ENCODE results near the gene RIOX2. TPM values are rescaled to one million over a fixed set of nuclear protein-coding genes. Genes with fewer than 3 reads are reported as not detected.
A peak's percentile ranks its signal among the peaks of the same experiment; 100 is the strongest.

RIOX2 gene
- total RNA-seq, 1 donor from 2014 or later, result 21.3 TPM

GRCh38 chr3:97975466-97975865 lies 3.2 kb upstream of the RIOX2 start:
- Histone ChIP-seq H3K27me3 (no peaks in the 10 kb centered on the region), H3K4me3 (no peak overlapping the region), H3K27ac (no peak overlapping the region), H3K36me3 (no peaks in the 10 kb centered on the region), H3K4me1 (peaks cover 0 to 5% of the 10 kb centered on the region in 2 donors), H3K9me3 (no peaks in the 10 kb centered on the region)
- TF ChIP-seq, protein P1, sequence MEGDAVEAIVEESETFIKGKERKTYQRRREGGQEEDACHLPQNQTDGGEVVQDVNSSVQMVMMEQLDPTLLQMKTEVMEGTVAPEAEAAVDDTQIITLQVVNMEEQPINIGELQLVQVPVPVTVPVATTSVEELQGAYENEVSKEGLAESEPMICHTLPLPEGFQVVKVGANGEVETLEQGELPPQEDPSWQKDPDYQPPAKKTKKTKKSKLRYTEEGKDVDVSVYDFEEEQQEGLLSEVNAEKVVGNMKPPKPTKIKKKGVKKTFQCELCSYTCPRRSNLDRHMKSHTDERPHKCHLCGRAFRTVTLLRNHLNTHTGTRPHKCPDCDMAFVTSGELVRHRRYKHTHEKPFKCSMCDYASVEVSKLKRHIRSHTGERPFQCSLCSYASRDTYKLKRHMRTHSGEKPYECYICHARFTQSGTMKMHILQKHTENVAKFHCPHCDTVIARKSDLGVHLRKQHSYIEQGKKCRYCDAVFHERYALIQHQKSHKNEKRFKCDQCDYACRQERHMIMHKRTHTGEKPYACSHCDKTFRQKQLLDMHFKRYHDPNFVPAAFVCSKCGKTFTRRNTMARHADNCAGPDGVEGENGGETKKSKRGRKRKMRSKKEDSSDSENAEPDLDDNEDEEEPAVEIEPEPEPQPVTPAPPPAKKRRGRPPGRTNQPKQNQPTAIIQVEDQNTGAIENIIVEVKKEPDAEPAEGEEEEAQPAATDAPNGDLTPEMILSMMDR (IDR thresholded peaks at IDR 0.05), result no peak
- intact Hi-C loops (cut with DNase I), result no loop called here
- DNase-seq (ENCODE audit: low spot score in 2 of 2), result no peak

DNA sequence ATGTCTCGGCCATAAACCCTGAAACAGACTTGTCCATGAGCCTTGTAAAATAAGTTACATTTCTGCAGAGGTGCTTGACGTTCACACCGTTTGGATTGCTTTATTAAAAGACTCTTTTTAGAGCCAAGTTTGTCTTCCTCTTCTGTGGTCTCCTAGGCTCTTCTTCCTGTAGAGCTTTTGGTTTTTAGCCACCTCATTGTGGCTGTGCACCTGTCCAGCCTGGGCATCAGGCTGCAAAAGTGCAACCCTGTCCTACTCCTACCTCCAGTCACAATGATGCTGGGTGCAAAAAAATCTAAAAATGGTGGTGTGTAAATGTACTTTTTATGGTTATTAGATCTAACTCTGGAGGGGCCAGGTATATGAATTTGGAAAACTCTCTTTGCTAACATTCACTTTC lies 2.8 kb upstream of the RIOX2 start:
- no peaks in the 10 kb centered on the region for H3K9me3 ChIP-seq
- peaks cover 0 to 5% of the 10 kb centered on the region in 2 donors for H3K4me1 ChIP-seq
- TF ChIP-seq, protein P1 (IDR thresholded peaks at IDR 0.05), result no peak
- H3K27ac ChIP-seq, result no peak overlapping the region
- H3K36me3 ChIP-seq, result no peaks in the 10 kb centered on the region
- H3K4me3 ChIP-seq, result no peak overlapping the region
- no peaks in the 10 kb centered on the region for H3K27me3 ChIP-seq
- DNase-seq (ENCODE audit: low spot score in 2 of 2), result no peak
- intact Hi-C loops (cut with DNase I), result no loop called here

GRCh38 chr3:97972976-97973375 lies 745 bp upstream of the RIOX2 start:
- DNase-seq (ENCODE audit: low spot score in 2 of 2), result no peak
- Histone ChIP-seq H3K27me3 (no peaks in the 10 kb centered on the region), H3K4me3 (peak overlapping the region; percentile 78 to 89), H3K4me1 (peaks cover 0 to 8% of the 10 kb centered on the region in 2 donors), H3K9me3 (no peaks in the 10 kb centered on the region), H3K27ac (peak overlapping the region in 1 of 2 donors; percentile 88), H3K36me3 (no peaks in the 10 kb centered on the region)
- TF ChIP-seq, protein P1 (IDR thresholded peaks at IDR 0.05), result no peak
- intact Hi-C loops (cut with DNase I), result loop anchor here (1.0 kb wide), 1 partner anchor 152 kb away; no protein-coding TSS in a partner anchor

DNA sequence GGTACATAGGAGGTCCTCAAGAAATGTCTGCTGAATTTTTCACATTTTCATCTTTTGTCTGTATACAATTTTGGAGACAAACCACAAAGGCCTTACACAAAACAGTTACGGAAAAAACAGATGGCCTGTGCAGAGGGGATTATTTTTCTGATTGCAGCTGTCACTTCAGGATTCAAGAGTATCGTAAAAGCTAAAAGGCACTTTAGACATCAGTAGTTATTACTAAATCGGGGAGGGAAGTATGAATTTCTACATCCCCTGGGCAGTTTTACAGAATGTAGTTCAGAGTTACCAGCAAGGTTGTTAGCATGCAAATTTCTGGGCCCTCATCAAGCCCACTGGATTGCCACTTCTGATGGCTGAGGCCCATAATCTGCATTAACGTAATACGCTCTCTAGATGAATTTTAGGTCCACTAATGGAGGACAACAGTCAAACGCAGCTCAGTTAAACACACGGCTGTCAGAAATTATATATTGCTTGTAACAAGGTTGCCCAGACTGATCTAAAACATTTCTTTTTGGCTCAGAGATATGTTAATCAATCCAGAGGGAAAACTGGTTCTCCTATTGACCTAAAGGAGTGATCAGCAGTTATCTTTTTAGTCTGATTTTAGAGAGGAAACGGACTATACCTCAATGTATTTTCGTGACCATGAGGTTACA lies 1.1 kb downstream of the RIOX2 start:
- no peaks in the 10 kb centered on the region for H3K27me3 ChIP-seq
- TF ChIP-seq, protein P1 (IDR thresholded peaks at IDR 0.05), result no peak
- intact Hi-C loops (cut with DNase I), result no loop called here
- no peaks in the 10 kb centered on the region for H3K9me3 ChIP-seq
- peaks cover 0 to 7% of the 10 kb centered on the region in 2 donors for H3K36me3 ChIP-seq
- peak overlapping the region; percentile 87 to 88 for H3K27ac ChIP-seq
- peak overlapping the region; percentile 78 to 89 for H3K4me3 ChIP-seq
- peaks cover 0 to 8% of the 10 kb centered on the region in 2 donors for H3K4me1 ChIP-seq
- DNase-seq (ENCODE audit: low spot score in 2 of 2), result no peak

GRCh38 chr3:97970156-97970555 lies 2.1 kb downstream of the RIOX2 start:
- H3K4me3 ChIP-seq, result no peak overlapping the region
- DNase-seq (ENCODE audit: low spot score in 2 of 2), result no peak
- H3K27ac ChIP-seq, result no peak overlapping the region
- H3K9me3 ChIP-seq, result no peaks in the 10 kb centered on the region
- H3K36me3 ChIP-seq, result peaks cover 0 to 9% of the 10 kb centered on the region in 2 donors
- no peaks in the 10 kb centered on the region for H3K27me3 ChIP-seq
- intact Hi-C loops (cut with DNase I), result no loop called here
- peaks cover 0 to 8% of the 10 kb centered on the region in 2 donors for H3K4me1 ChIP-seq
- TF ChIP-seq, protein P1 (IDR thresholded peaks at IDR 0.05), result no peak
